MCF 10A (cell line): ENCODE measurements around the gene THRB. TPM values are rescaled to one million over a fixed set of nuclear protein-coding genes. Genes with fewer than 3 reads are reported as not detected.

Experiments used
- BruUV-seq: library from RNA; stranded (reverse); fragments of 400-500 nt; replicated peaks from 2 replicates; lab custom pipeline; 2021; lab: Mats Ljungman, UMichigan
- CTCF ChIA-PET: fragments of 300-600 bp; sonication (Branson Sonifier 250); formaldehyde crosslinking; extraction: SDS; loops from one replicate; lab custom pipeline; 2021; ENCODE audit warnings: antibody characterized with exemption, inconsistent platforms; lab: Yijun Ruan, JAX
- POLR2A ChIA-PET: fragments of 300-600, 350-650 bp; sonication (Branson Sonifier 250); formaldehyde crosslinking; extraction: SDS; loops from one replicate; lab custom pipeline; 2020; ENCODE audit warnings: antibody characterized with exemption, inconsistent platforms; lab: Yijun Ruan, JAX
- DNase-seq: peaks from one replicate; pipeline ENCODE4 v3.0.0-alpha.2; 2018; ENCODE audit not compliant: unreplicated experiment
- H3K27ac Mint-ChIP-seq: one replicate; pipeline ENCODE4 v1.8.0; 2022; ENCODE audit warnings: mild to moderate bottlenecking, low read depth, mixed read lengths; ENCODE audit not compliant: unreplicated experiment
- H3K27me3 Mint-ChIP-seq: one replicate; pipeline ENCODE4 v1.8.0; 2022; ENCODE audit warnings: mixed read lengths; ENCODE audit not compliant: insufficient read depth, unreplicated experiment
- H3K36me3 Mint-ChIP-seq: one replicate; pipeline ENCODE4 v1.8.0; 2022; ENCODE audit warnings: mild to moderate bottlenecking, moderate library complexity, mixed read lengths; ENCODE audit not compliant: insufficient read depth, unreplicated experiment
- H3K4me1 Mint-ChIP-seq: one replicate; pipeline ENCODE4 v1.8.0; 2022; ENCODE audit warnings: mixed read lengths; ENCODE audit not compliant: insufficient read depth, unreplicated experiment
- H3K4me3 Mint-ChIP-seq: one replicate; pipeline ENCODE4 v1.8.0; 2022; ENCODE audit warnings: mild to moderate bottlenecking, moderate library complexity, mixed read lengths; ENCODE audit not compliant: unreplicated experiment
- H3K9me3 Mint-ChIP-seq: one replicate; pipeline ENCODE4 v1.8.0; 2022; ENCODE audit warnings: mixed read lengths; ENCODE audit not compliant: unreplicated experiment
- intact Hi-C: fragments of 100-400 bp; cut with micrococcal nuclease; formaldehyde crosslinking; loops from 2 replicates; pipeline ENCODE4 v1.14.1; 2022
- total RNA-seq: library from RNA; stranded (reverse); gene quantifications from 2 replicates; pipeline ENCODE4 v1.2.3, GENCODE V29; 2022
- TF ChIP-seq, protein P1 (sequence below): fragments of 200-600 bp; IDR thresholded peaks from one replicate; pipeline ENCODE4 v1.8.0; 2022; ENCODE audit warnings: antibody characterized with exemption, mild to moderate bottlenecking; ENCODE audit not compliant: unreplicated experiment

Gene THRB
- total RNA-seq, 1 experiment from 2014 or later: 4.2 TPM

DNA sequence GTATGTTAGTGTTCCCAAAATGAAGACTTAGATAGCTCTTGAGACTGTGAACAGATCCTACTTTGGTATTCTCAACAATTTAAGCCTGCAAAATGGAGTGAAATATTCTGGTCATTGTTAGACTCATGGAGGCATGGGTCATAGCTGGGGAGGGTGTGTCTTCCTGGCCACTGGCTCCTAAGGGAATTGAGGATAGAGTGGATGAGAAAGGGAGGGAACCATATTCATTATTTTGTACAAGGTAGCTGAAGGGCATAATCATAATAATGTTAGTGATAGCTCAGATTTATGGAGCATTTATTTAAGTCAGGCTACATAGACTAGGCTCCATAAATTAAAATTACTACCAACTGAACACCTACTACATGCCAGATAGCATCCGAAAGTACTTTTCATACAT lies 295.9 kb downstream of the THRB start:
- ChIA-PET CTCF (interaction anchor here (0.6 kb wide), 1 partner anchor 444 kb away, joined by 3 read pairs; no protein-coding TSS in a partner anchor), POLR2A (no interaction called here)
- intact Hi-C loops: no loop called here
- Mint-ChIP-seq H3K27me3 (no peaks in the 10 kb centered on the region), H3K4me3 (no peak overlapping the region), H3K4me1 (no peaks in the 10 kb centered on the region), H3K9me3 (no peaks in the 10 kb centered on the region), H3K27ac (no peak overlapping the region), H3K36me3 (no peaks in the 10 kb centered on the region)
- TF ChIP-seq, protein P1, sequence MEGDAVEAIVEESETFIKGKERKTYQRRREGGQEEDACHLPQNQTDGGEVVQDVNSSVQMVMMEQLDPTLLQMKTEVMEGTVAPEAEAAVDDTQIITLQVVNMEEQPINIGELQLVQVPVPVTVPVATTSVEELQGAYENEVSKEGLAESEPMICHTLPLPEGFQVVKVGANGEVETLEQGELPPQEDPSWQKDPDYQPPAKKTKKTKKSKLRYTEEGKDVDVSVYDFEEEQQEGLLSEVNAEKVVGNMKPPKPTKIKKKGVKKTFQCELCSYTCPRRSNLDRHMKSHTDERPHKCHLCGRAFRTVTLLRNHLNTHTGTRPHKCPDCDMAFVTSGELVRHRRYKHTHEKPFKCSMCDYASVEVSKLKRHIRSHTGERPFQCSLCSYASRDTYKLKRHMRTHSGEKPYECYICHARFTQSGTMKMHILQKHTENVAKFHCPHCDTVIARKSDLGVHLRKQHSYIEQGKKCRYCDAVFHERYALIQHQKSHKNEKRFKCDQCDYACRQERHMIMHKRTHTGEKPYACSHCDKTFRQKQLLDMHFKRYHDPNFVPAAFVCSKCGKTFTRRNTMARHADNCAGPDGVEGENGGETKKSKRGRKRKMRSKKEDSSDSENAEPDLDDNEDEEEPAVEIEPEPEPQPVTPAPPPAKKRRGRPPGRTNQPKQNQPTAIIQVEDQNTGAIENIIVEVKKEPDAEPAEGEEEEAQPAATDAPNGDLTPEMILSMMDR: no peak
- no peak for DNase-seq
- no TSS peak for BruUV-seq

DNA sequence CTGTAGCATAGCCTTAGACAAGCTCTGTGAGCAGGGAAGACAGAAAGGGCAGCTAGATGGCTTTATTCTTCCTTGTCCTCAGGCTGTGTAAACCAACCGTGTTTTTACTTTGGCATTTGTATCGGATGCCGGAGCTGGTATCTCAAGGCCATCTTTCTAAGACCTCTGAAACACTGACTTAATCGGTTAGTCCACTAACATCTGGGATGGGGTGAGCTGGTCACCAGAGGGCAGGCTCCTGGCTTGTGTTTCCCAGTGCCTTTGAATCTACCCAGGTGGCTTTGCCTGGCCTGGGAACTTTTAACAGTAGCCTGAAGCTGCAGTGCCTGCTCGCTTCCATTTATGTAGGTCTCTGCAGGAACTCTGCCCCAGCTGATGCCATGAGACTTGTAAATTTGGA lies 296.8 kb downstream of the THRB start:
- H3K9me3 Mint-ChIP-seq: no peaks in the 10 kb centered on the region
- DNase-seq: no peak
- no peak overlapping the region for H3K27ac Mint-ChIP-seq
- ChIA-PET POLR2A (interaction anchor here (1.1 kb wide), 1 partner anchor 9 kb away, joined by 3 read pairs; no protein-coding TSS in a partner anchor), CTCF (interaction anchor here (0.7 kb wide), 1 partner anchor 42 kb away, joined by 3 read pairs; no protein-coding TSS in a partner anchor)
- intact Hi-C loops: no loop called here
- BruUV-seq: no TSS peak
- H3K36me3 Mint-ChIP-seq: no peaks in the 10 kb centered on the region
- no peak overlapping the region for H3K4me3 Mint-ChIP-seq
- H3K4me1 Mint-ChIP-seq: no peaks in the 10 kb centered on the region
- no peaks in the 10 kb centered on the region for H3K27me3 Mint-ChIP-seq
- TF ChIP-seq, protein P1: no peak

DNA sequence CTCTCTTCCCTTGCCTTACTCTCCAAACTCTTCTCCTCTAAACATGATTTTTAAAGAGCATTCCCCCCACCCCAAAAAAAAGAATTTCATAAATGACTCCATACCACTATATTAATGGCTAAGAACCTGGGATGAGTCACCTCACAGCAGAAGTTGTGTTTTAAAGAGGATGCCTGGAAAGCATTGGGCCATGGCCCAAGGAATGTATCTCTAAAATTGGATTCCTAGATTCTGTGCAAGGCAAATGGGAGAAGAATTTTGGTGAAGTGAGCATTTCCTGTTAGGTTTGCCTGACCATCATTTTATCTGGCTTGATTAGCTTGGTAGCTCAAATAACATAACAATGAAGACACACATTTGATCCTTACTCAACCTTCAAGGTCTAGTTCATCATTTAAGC lies 298.1 kb downstream of the THRB start:
- ChIA-PET CTCF (no interaction called here), POLR2A (no interaction called here)
- intact Hi-C loops: no loop called here
- no peaks in the 10 kb centered on the region for H3K9me3 Mint-ChIP-seq
- no peaks in the 10 kb centered on the region for H3K36me3 Mint-ChIP-seq
- no peaks in the 10 kb centered on the region for H3K27me3 Mint-ChIP-seq
- H3K4me1 Mint-ChIP-seq: no peaks in the 10 kb centered on the region
- DNase-seq: peak; percentile 8
- H3K4me3 Mint-ChIP-seq: no peak overlapping the region
- no TSS peak for BruUV-seq
- TF ChIP-seq, protein P1: no peak
- H3K27ac Mint-ChIP-seq: no peak overlapping the region

DNA sequence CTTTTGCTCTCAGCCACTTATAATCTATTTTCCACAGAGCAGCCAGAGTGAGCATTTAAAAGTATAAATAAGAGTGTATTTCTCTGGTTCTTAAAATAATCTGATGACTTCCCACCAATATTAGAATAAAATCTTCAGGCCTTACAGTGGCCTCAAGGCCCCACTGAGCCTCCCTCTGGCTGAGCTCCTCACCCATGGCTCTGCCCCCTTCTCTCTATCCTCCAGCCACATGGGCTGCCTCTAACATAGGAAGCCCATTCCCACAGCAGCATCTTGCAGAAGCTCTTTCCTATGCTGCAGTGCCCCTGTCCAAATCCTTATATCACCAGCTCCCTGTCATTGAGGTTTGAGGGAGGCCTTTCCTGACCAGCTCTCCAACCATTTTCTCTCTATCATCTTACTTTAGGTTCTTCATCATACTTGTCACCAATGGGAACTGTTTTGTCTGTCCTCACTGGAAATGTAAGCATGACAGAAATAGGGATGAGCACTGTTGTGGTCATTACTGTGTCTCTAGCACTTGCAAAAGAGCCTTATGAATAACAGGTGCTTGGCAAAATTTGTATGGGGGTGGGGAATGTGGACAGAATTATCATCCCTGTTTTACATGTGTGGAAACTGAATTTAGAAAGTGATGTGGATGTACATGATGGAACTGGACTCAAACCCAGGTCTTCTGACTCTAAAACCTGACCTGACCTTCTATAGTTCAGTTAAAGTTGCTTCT lies 299.0 kb downstream of the THRB start:
- Mint-ChIP-seq H3K27ac (no peak overlapping the region), H3K27me3 (no peaks in the 10 kb centered on the region), H3K4me3 (no peak overlapping the region), H3K4me1 (no peaks in the 10 kb centered on the region), H3K36me3 (no peaks in the 10 kb centered on the region), H3K9me3 (no peaks in the 10 kb centered on the region)
- ChIA-PET POLR2A (no interaction called here), CTCF (interaction anchor here (1.0 to 2.2 kb wide), 3 partner anchors 9 to 43 kb away, joined by 3 to 6 read pairs (median 3); no protein-coding TSS in a partner anchor)
- DNase-seq: no peak
- intact Hi-C loops: no loop called here
- no TSS peak for BruUV-seq
- TF ChIP-seq, protein P1: no peak
